ENCODE measurements around the gene TRIM45.

The TRIM45 gene

DNA sequence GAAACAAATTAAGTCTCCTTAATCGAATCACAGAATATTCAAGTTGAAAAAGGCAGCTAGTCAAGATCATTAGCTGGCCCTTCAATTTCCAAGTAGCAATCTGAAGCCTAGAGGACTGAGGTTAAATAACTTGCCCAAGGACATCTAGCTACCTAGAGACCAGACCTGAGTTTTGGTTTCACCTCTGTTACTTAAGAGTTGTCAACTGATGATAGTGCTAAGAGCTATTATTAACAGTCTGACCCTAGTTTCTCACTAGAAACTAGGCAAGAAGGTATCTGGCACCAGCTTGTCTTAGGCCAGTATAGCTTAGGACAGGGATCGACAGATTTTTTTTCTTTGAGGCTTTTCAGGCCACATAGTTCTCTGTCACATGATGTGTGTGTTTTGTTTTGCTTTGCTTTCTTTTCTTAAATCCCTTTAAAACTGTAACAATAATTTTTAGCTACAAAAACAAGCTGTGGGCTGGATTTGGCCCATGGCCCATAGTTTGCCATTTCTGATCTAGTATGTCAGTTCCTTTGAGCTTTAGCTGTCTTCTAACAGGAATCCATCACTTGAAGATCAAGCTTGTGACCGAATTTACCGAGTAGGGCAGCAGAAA, 23.2 kb downstream of the TRIM45 start:
- Histone ChIP-seq H3K4me2 (peak overlapping the region; percentile 10), H2AFZ (ENCODE audit: low read depth) (no peak overlapping the region), H3K9ac (no peak overlapping the region), H3K36me3 (ENCODE audit: insufficient read depth) (0 out of 2 replicates have a peak, but pooled peaks cover 4% of the 10 kb centered on the region), H4K20me1 (ENCODE audit: insufficient read depth) (no peaks in the 10 kb centered on the region), H3K79me2 (ENCODE audit: insufficient read depth, low read depth) (no peaks in the 10 kb centered on the region), H3K4me3 (IDR thresholded peaks at IDR 0.05; ENCODE audit: insufficient read depth, low read depth, low read length) (no peak overlapping the region), H3K27ac (peak overlapping the region; percentile 9; the same call in 1 of the 2 replicates), H3K27me3 (ENCODE audit: insufficient read depth, low read depth) (no peaks in the 10 kb centered on the region), H3K4me1 (ENCODE audit: low read depth, poor library complexity, severe bottlenecking) (peaks cover 28% of the 10 kb centered on the region)
- TF ChIP-seq, protein P1, sequence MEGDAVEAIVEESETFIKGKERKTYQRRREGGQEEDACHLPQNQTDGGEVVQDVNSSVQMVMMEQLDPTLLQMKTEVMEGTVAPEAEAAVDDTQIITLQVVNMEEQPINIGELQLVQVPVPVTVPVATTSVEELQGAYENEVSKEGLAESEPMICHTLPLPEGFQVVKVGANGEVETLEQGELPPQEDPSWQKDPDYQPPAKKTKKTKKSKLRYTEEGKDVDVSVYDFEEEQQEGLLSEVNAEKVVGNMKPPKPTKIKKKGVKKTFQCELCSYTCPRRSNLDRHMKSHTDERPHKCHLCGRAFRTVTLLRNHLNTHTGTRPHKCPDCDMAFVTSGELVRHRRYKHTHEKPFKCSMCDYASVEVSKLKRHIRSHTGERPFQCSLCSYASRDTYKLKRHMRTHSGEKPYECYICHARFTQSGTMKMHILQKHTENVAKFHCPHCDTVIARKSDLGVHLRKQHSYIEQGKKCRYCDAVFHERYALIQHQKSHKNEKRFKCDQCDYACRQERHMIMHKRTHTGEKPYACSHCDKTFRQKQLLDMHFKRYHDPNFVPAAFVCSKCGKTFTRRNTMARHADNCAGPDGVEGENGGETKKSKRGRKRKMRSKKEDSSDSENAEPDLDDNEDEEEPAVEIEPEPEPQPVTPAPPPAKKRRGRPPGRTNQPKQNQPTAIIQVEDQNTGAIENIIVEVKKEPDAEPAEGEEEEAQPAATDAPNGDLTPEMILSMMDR (conservative IDR thresholded peaks at IDR 0.05; ENCODE audit: low read depth, low read length) = no peak

DNA sequence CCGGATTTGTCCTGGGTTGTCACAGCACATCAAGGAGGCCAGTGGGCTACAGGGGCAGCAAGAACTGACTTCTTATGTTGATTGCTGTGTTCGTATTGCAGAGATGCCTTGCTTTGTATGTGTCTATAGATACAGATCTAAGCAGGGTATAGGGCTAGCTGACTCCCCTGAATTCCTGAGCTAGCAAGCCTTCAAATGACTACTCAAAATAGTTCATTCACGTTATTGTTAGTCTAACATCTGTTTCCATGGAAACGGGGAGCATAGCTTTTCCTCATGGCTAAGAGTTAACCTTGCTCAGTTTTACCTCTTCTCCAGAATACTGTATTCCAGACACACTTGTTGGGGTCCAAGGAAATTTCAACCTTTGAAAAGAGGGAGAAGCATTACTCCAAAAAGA, 24.1 kb downstream of the TRIM45 start:
- Histone ChIP-seq H3K9ac (no peak overlapping the region), H4K20me1 (ENCODE audit: insufficient read depth) (no peaks in the 10 kb centered on the region), H2AFZ (ENCODE audit: low read depth) (no peak overlapping the region), H3K27ac (peak overlapping the region; percentile 9; the same call in 1 of the 2 replicates), H3K79me2 (ENCODE audit: insufficient read depth, low read depth) (no peaks in the 10 kb centered on the region), H3K27me3 (ENCODE audit: insufficient read depth, low read depth) (no peaks in the 10 kb centered on the region), H3K4me2 (no peak overlapping the region; the same call in 1 of the 2 replicates), H3K4me3 (IDR thresholded peaks at IDR 0.05; ENCODE audit: insufficient read depth, low read depth, low read length) (no peak overlapping the region), H3K4me1 (ENCODE audit: low read depth, poor library complexity, severe bottlenecking) (peaks cover 33% of the 10 kb centered on the region), H3K36me3 (ENCODE audit: insufficient read depth) (0 out of 2 replicates have a peak, but pooled peaks cover 4% of the 10 kb centered on the region)
- TF ChIP-seq, protein P1 (conservative IDR thresholded peaks at IDR 0.05; ENCODE audit: low read depth, low read length) = no peak

DNA sequence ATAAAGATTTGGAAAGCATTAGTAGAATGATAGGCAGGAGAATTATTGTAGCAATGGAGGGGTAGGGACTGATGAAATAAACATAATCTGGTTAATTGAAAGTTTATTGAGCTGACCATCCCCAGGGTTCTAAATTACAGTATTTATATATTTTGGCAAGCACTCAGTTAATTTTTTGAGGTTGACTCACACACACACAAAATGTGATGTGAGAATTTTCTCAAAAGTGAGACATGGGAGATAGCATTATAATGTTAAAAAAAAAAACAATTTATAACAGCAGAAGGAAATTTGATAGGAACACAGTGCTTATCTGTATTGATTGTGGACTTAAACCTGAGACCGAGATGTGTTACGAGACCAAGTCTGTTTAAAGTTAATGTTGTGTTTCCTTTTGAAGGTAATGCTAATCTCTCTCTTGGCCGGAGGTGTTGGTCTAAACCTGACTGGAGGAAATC, 24.6 kb downstream of the TRIM45 start:
- no peaks in the 10 kb centered on the region for H4K20me1 ChIP-seq (ENCODE audit: insufficient read depth)
- H3K4me3 ChIP-seq (IDR thresholded peaks at IDR 0.05; ENCODE audit: insufficient read depth, low read depth, low read length) = no peak overlapping the region
- H3K4me1 ChIP-seq (ENCODE audit: low read depth, poor library complexity, severe bottlenecking) = peaks cover 33% of the 10 kb centered on the region
- H2AFZ ChIP-seq (ENCODE audit: low read depth) = no peak overlapping the region
- H3K4me2 ChIP-seq = no peak overlapping the region; the same call in 1 of the 2 replicates
- no peaks in the 10 kb centered on the region for H3K79me2 ChIP-seq (ENCODE audit: insufficient read depth, low read depth)
- H3K27me3 ChIP-seq (ENCODE audit: insufficient read depth, low read depth) = no peaks in the 10 kb centered on the region
- TF ChIP-seq, protein P1 (conservative IDR thresholded peaks at IDR 0.05; ENCODE audit: low read depth, low read length) = no peak
- H3K27ac ChIP-seq = no peak overlapping the region; the same call in 1 of the 2 replicates
- H3K36me3 ChIP-seq (ENCODE audit: insufficient read depth) = 0 out of 2 replicates have a peak, but pooled peaks cover 4% of the 10 kb centered on the region
- H3K9ac ChIP-seq = no peak overlapping the region

DNA sequence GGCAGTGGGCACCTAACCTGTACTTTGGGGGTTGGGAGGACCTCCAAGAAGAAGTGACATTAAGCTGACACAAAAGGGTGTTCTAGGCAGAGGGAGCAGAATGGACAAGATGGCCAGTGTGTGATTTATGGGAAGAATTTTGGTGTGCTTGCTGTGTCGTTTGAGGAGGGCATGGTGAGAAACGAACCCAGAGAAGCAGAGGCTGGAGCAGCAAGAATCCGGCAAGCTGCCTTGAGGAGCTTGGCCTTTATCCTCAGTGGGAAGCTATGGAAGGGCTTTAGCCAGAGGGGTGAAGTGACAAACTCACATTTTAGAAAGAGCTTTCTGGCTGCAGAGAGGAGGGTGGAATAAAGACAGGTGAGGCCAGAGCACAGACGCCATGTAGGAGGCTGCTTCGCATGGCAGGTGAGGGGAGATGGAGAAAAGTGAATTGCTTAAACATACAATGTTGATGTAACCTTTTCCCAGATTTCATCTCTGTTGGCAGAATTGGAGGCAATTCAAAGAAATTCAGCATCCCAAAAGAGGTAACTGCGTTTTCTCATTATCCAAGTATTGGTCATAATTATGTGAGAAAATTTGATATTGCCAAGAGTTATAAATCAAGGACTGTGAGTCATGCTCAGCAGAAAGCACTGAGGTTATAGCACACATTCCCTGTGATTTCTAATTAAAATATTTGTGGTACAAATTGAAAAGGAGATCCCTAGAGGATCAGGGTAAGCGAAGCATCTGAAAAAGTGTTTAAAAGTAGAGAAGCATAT, 26.5 kb downstream of the TRIM45 start:
- 0 out of 2 replicates have a peak, but pooled peaks cover 4% of the 10 kb centered on the region for H3K36me3 ChIP-seq (ENCODE audit: insufficient read depth)

More for the DNA sequence above, 26.5 kb downstream of the TRIM45 start:
- TF ChIP-seq, protein P1 (conservative IDR thresholded peaks at IDR 0.05; ENCODE audit: low read depth, low read length) = no peak
- no peaks in the 10 kb centered on the region for H3K79me2 ChIP-seq (ENCODE audit: insufficient read depth, low read depth)
- H2AFZ ChIP-seq (ENCODE audit: low read depth) = no peak overlapping the region
- H3K27me3 ChIP-seq (ENCODE audit: insufficient read depth, low read depth) = no peaks in the 10 kb centered on the region
- H4K20me1 ChIP-seq (ENCODE audit: insufficient read depth) = no peaks in the 10 kb centered on the region
- no peak overlapping the region for H3K9ac ChIP-seq
- H3K4me2 ChIP-seq = no peak overlapping the region
- no peak overlapping the region for H3K4me3 ChIP-seq (IDR thresholded peaks at IDR 0.05; ENCODE audit: insufficient read depth, low read depth, low read length)
- H3K4me1 ChIP-seq (ENCODE audit: low read depth, poor library complexity, severe bottlenecking) = peaks cover 33% of the 10 kb centered on the region
- no peak overlapping the region for H3K27ac ChIP-seq
